Hepatic stellate cell (primary cell): Measurements from ENCODE around the gene HOXB1.

ENCODE experiments used
- DNase-seq: peaks from one replicate; pipeline ENCODE4 v3.0.0; 2011; ENCODE audit warnings: low spot score

The HOXB1 gene

DNA sequence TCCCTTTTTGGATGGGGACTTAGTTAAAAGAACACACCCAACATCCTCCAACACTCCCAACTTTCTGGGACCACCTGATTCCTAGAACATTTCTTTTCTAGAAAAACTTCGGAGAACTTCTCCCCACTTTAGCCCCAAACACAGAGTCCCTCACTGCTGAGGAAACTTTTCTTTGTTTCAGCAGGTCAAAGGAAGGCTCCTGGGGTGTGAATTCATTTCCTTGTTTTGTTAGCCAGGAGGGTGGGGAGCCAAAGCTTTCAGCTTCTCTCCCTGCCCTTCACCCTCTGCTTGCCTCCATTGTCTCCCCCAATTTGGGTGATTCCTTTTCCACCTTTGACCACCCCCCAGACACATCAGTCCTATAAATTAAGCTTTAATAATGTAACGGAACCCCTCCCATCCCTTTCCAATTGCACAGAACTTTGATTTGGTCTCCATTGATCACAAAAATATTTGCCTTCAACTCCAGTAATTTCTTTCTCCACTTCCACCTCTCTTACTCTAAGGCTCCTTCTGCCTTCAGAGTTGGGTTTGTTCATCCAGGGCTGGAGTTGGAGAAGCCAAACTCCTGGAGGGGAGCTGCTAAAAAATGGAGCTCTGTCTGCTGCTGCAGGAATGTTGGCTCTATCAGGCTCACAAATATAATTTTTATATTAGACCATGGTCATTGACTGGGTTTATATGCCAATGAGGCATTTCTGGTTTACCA is 37.0 kb upstream of the HOXB1 start:
- no peak for DNase-seq

DNA sequence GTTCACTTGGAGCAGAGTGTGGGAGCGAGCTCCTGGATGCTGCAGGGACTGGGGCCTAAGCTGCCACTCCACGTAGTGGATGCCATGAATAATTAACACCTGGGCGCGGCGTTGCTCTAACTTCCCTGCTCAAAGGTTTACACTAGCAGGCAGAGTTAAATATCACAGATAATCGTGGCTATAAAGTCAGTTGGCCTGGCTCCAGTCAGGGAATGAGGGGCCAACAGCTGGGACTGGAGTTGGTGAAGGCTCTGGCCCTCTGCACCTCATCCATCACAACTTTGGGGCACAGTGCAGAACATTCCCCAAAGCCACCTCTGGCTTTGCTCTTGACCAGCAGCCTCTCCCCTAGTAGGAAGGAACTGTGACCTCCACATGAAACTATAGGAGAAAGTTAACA is 36.4 kb upstream of the HOXB1 start:
- no peak for DNase-seq

DNA sequence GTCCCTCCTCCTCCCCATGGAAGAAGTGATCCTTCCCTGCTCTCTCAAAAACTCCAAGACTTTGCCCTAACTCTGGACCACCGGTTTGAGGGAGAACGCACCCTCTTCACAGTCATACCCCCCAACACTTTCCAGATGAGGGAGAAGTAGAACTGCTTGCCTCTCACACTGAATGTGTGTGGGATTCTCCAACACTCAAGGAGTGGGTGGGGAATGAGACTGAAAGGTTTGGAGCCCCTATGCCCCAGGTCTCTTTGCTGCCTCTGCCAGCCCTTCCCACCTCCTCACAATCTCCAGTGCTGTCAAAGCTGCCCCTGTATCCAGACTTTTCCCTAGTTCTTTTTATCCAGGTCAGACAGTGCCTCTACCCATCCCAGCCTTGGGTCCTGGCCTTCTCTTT is 35.9 kb upstream of the HOXB1 start:
- no peak for DNase-seq

DNA sequence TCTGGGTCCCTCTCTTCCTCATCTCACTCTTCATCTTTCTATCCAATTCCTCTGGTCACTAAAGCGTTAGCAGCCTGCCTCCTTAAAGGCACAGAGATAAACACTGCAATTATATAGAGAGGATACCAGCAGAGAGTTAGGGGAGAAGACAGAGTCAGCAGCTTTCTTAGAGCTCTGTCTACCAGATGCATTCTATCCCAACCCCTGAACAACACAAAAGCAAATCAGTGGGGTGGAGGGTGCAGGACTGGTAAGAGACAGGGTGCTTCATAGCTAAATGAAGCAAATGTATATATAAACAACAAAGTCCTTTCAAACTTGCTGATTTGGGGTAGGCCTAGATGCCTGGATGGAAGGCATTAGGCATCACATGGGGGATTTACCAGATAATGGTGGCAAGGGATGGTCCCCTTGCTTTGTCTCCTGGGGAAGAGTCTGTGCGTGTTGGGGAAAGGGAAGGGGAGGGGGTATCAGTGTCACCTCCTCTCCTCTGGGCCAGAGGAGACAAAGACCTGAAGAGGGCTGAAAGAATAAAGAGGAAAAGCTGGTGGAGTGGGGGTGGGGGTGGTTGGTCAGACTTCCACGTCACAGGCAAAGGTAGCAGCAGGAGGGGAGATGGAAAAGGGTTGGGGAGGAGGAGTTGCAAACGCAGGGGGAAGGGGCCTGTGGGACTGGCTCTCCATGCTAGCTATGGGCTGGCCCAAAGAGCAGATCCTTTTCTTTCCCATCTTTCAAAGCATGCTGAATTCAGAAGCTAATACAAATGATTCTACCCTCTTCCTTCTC is 35.3 kb upstream of the HOXB1 start:
- DNase-seq = no peak

DNA sequence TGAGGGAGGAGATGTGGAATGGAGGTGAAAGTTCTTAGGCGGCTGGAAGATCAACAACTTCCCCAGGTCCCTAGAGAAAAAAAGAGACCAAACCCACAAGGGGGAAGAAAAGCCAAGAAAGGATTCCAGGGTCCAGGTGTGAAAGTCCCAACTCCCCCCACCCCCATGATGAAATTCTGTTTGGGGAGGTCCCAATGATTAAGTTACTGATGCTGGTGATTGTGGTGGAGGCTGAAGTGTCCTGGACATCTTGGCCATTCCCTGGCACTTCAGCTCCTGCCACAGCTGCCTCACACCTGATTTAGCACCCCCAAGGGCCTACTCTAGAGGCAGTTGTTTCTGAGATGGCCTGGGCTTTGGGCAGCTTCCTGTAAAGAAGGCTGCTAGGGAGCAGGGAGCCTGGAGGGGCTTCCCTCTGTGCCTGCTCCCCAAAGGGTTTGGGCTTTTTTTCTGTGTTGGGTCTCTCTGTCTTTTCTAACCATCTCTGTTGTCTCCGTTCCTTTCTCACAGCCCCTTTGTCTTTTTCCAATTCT is 34.3 kb upstream of the HOXB1 start:
- no peak for DNase-seq

DNA sequence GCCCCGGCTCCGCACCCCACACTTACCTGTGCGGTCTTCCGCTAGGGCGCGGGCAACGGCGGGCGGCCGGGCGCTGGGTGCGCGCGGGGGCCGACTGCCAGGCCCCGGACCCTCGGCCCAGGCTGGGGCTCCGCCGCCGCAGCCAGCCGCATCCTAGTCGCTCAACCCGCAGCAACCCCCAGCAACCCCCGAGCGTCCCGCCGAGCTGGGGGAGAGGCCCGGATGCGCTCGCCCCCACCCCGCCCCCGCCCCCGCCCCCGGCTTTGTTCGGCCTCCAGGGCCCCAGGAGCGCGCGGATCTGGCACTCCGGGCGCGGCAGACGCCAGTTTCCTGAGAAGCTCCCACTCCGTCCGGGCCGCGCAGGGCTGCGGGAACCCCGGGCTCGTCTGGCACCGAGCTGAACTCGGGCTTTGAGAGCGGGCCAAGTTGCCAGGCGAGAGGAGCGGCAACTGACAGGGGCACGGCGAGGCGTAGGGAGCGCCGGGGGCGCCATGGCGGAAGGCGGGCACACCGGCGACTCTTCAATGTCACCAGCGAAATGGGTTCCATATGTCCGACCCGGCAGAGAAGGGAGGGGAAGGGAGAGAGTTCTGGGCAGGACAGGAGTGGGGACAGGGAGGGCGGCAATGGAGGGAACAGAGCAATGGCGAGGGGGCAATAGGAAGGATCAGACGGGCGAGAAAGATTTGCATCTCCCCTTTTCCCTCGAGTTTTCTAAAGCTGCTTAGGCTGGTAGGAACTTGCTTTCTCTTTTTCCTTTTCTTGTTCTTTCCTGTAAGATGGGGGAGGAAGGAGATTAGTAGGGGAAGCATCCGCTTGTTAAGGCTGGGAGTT is 33.6 kb upstream of the HOXB1 start:
- DNase-seq = peak; percentile 40

DNA sequence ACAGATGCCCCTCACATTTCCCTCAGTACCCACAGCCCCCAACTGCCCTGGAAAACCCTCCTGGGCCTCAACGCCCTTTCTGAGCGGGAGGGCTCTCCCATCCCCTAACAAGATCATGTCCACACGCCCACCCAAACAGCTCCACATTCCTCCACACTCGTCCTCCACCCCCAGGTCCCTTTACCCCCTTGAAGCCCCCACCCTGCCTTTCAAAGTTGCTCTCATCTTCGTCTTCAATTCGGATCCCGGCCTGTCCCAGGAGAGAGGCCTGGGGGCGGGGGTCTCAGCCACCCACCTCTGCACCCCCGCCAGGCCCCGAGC is 33.0 kb upstream of the HOXB1 start:
- no peak for DNase-seq

DNA sequence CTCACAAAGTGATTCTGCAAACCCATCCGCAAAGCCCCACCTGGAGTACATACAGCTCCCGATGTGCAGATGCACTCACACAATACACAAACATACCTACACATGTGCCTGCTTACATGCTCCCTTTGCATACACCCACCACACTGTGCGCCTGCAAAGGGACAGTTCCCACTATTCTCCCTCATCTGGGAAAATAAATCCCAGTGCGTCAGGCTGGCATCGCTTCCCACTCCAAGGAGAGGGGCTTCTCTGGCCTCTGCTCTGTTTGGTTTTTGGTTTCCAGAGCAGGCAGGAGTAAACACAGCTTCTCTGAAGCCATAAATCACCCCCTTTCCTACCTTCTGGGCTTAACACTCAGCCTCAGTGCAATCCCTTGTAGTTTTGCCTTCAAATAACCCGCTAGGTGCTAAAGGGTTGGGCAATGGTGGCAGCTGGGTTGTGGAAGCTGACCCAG is 32.6 kb upstream of the HOXB1 start:
- DNase-seq = no peak

DNA sequence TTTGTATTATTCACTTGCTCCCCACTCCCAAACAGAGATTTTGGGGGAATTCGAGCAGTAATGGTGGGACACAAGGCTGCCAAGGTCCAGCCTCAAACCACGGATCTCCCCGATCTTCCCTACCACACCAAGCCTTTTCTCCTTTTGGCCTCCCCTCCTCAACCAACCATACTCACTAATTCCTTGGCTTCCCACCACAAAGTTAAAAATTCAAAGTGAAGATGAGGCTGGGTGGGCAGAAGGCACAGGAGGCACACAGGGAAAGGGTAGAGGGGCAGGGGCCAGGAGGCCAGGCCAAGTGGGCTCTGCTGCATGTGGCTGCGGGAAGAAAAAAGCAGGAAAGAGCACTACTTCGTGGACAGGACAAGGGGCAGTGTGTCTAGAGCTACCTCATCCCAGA is 32.1 kb upstream of the HOXB1 start:
- no peak for DNase-seq

DNA sequence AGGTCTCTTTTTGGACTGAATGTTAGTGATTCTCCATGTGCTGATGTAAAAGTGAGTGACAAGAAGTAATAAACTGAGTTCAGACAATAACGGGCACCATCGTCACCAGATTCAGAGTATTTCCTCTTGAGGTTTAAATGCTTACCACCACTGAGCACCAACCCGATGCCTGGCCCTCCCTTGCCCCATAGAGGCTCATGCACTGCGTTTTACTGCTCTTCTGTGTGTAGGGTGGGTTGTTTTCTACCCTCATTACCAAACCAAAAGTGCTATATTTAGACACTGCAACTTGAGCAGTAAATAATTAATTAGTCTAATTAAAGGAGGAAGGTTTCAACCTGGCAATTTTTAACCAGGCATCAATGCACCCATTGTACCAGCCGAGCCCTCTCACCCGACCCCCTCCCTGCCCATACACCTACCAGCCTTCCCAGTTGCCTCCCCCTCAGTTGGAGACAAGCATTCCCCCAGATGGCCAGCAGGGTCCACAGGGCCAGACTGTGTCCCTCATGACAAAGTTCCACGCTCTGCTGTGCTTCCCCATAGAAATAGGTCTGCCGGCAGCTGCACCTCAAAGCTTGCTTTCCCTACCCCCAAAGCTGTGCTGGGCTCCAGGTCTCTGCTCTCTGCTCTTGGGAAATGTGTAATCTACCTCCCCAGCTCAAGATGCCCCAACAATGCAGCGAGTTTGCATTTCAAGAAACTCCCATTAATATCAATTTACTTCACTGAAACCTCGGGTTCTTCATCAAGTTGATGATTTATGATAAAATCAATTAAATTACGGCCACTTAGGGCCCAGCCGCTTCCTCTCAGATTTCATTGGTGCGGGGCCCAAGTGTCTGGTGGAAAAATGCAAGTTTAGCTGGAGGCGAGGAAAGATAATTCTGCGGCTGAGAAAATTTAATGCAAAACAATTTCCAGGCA is 31.3 kb upstream of the HOXB1 start:
- peak; percentile 55 for DNase-seq

DNA sequence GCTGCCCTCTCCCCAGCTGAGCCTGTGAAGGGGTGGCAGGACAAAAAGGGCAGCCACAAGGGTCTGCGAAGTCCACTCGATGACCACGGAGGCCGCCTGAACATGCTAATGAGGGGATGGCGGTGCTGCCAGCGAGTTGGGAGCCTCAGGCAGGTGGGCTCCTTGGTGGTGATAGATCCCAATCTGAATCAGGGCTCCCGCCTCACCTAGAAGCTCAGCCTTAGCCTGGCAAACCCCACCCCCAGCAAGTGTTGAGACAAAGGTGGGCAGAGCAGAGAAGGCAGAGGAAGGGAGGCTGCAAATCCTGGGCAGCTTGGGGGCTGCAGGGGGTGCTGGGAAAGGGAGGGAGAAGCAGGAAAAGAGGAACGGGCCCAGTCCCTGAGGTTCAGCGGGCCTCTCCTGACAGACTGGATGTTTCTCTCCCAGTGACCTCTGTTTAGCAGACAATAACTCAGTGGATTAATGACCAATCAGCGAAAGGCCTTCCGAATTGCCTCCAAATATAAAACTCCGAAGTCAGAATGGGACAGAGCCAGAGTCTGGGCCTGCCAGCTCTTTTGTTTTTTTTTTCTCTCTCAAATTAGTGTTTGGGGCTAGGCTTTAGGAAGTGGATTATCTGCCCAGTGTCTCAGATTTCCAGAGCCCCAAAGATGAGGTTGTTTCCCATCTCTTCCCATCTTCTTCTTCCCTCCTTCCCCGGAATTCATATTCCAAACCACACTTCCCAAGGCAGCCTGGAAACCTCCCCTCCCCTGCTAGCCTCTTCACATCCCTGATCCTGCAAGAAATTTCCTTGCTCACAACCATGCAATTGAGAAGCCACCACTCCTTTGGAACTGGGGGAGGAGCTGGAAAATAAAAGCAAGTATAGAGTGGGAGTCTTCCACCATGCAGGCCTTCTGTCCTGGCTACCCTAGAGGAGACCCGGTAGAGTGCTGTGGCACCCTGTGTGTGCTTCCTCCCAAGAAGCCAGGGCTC is 29.3 kb upstream of the HOXB1 start:
- DNase-seq = no peak

DNA sequence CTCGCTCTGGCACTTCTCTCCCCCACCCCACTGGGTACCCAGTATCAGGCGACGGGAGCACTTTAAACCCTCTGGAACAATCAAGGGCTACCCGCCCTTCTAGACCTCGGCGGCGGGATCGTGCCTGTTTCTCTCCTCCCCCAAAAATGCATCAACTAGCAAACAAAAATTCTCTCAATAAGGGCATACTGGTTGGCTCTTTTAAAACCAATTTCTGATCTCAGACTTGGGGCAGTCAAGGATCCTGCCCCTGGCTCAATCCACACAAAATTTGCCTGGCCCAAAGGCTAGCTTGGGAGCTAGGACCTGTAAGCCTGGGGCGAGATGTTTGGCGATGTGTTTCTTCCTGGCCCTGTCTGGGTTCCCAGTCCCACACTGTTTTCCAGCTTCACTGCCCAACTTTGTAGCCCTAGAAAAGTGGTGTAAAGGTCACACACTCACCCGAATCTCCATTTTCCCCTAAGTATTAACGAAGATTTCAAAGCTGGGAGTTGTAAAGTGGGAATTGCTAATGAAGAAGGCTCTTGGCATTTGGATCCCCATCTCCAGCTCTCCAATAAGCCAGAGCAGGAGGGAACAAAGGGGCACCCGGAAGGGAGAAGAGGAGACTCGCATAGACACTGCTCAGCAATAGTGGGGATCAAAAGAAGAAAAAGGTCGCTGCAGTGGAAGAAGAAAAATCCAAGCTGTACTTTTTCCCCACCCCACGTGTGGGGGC is 28.5 kb upstream of the HOXB1 start:
- no peak for DNase-seq

DNA sequence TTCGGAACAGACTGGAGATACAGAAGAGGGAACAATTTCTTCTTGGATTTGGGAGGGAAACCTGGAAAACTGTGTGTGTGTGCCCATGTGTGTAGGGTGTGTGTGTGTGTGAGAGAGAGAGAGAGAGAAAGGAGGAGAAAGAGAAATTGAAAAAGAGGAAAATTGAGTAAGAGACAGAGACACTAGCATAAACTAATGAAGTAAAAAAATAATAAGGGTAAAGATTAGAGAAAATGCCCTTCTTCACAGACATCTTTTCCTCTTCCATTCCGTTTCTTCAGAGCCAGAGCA is 28.0 kb upstream of the HOXB1 start:
- no peak for DNase-seq

DNA sequence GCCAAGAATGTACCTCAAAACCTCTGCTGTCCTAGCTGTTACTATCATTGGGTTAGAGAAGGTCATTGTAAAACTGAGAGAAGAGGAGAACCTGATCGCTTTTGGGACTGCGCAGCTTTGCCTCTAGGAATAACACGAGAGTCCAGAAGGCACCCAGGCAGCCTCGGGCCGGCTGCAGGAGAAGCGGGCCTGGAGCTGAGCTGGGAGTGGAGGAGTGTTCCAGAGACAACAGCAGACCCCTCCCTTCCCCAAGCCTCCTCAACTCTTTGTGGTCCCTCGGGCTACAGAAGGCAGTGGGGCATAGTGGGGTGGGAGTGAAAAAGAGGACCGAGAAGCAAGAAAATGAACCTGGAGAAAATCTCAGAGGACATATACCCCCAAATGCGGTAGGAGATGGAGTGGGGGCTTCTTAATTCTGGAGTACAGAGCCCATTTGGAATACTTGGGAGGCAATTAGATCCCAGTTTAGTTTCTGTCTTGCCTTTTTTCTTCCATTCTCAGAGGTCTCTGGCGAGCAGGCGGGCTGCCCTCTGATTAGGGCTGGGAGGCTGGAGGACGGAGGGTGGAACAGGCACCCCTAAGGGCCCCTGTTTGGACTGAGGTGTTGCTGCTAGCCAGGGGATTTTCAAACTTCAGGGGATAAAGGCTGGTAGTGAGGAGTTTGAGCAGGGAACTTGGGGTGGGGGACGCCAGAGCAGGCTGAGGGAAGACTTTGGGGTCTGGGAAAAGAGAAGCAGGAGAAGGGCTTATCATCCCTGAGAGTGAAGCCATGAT is 27.4 kb upstream of the HOXB1 start:
- DNase-seq = no peak

DNA sequence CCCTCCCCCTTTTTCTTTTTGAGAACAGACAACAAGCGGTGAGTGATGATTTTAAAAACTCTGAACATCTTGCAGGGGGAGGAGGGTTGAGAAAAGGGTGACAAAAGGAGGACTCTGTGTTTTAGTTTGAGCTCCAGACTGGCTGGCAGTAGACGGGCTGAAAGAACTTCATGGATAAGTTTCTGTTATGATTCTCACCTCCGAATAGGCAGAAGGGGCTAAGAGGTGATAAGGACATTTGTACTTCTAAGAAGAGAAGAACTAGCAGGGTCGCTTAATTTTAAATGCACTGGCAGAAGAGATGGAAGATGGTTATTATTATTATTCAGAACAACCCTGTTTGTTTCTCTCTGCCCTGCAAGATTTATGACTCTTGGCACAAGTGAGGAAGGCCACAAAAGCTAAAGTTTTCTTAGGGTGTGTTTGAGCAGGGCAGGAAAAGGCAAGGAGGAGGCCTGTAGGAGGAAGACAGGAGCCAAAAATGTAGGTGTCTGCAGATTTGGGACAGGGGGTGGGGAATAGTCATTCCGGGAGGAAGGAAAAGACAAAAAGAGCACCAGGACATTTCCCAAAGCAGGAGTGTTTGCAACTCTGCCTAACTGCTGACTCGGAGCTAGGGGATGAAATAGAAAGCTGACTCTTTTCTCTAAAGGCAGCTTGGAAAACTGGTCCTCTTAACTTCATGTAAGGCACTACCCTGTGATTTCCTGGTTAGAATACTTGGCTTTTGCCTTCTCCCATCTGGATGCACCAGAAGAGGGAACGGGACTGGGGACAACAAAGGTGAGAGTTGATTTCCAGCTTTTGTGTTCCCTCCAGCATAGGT is 26.0 kb upstream of the HOXB1 start:
- DNase-seq = peak; percentile 46

DNA sequence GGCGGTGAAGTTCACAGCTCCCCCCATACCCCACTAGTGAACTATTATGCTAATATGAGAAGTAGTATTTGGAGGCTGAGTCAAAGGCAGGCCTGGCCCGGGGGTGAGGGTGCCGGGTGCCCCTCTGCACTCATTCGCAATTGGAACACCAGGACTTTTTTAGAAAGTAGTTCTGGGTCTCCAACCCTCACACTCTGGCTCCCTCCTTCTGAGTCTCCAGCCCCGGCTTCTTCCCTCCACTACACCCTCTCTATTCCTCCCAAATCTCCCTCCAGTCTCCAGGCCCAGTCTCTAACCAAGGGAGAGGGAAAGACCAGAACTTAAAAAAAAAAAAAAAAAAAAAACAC is 25.4 kb upstream of the HOXB1 start:
- DNase-seq = no peak

DNA sequence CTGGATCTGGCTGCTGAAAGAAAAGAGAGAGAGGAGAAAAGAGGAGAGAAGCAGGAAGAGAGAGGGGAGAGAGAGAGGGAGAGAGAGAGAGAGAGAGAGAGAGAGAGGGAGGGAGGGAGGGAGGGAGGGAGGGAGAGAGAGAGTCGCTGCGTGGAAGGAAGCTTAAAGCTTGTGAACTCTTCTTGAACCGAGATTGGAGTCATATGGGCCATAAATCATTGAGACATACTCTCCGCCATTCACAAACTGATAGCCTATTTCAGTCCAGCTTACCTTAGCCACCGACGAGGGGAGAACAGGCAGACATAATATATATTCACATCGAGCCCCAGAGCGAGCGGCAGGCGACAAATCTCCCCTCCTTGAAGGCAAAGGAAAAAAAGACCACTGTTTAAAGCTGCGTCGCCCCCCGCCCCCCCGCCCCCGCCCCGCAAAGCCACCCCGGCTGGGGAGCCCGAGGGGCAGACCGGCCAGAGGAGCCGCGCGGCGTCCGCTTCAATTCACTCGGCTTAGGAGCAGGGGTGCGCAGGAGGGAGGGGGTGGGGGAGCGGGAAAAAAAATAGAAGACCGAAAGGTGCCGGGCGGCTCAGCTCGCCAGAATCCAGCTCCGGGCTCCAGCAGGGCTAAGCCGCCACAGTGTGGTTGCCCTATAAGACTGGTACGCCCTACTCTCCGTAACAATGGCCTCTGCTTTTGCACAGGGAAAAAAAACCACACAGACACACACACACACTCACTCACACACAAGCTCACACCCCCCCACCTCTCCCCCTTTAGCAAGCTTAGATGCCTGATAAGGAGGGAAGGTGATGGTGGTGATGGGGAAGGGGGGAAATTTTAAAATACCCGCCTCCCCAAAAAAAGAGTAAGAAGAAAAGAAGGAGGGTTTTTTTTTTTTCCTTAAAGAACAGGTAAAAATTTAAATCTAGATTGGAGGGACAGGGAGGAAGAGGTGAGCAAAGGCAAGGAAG is 24.7 kb upstream of the HOXB1 start:
- peak; percentile 91 for DNase-seq
